Cardiac muscle cell (in vitro differentiated cells and primary cell): ENCODE data around the gene MRGPRD. TPM values are rescaled to one million over a fixed set of nuclear protein-coding genes. Genes with fewer than 3 reads are reported as not detected.

Source experiments
- DNase-seq, 2 donors: peaks; one replicate each; pipeline versions ENCODE4 v3.0.0 to v3.0.0-alpha.2; 2010 to 2017; ENCODE audit warnings: low read depth in 1 of 2, low spot score in 1 of 2
- H3K27ac ChIP-seq: fragments of 200-600 bp; sonication (generic); 2 replicates; pipeline ENCODE4 v1.5.1; 2016
- H3K27me3 ChIP-seq: fragments of 200-600 bp; sonication (generic); 2 replicates; pipeline ENCODE4 v1.6.0; 2016; ENCODE audit warnings: control low read depth
- H3K36me3 ChIP-seq: fragments of 200-600 bp; sonication (generic); 2 replicates; pipeline ENCODE4 v1.5.1; 2016; ENCODE audit warnings: control low read depth
- H3K4me1 ChIP-seq: fragments of 200-600 bp; sonication (generic); 2 replicates; pipeline ENCODE4 v1.8.1; 2017; ENCODE audit warnings: low read depth, mild to moderate bottlenecking, mixed run types
- H3K4me3 ChIP-seq: fragments of 200-600 bp; sonication (generic); 2 replicates; pipeline ENCODE4 v1.5.1; 2016; ENCODE audit warnings: mild to moderate bottlenecking
- H3K9me3 ChIP-seq: fragments of 200-600 bp; sonication (generic); 2 replicates; pipeline ENCODE4 v1.5.1; 2017; ENCODE audit warnings: low read depth, mild to moderate bottlenecking, control low read depth
- polyA plus RNA-seq: library from polyadenylated mRNA; unstranded; fragments of >200 nt; fragmentation: Nextera tagmentation; extraction: Ambion mirVana; gene quantifications from 2 replicates; pipeline ENCODE4 v1.2.1, GENCODE V29; 2016
- total RNA-seq: library from RNA; depleted of rRNA; stranded (reverse); fragments of >200 nt; gene quantifications from 2 replicates; pipeline ENCODE4 v1.2.3, GENCODE V29; 2016
- TF ChIP-seq, protein P1 (sequence below): IDR thresholded peaks from 2 replicates; pipeline ENCODE4 v1.5.1; 2012; ENCODE audit warnings: low read depth, mild to moderate bottlenecking, low read length

Gene MRGPRD
- total and polyA plus RNA-seq, 2 experiments from 2014 or later: not detected

DNA sequence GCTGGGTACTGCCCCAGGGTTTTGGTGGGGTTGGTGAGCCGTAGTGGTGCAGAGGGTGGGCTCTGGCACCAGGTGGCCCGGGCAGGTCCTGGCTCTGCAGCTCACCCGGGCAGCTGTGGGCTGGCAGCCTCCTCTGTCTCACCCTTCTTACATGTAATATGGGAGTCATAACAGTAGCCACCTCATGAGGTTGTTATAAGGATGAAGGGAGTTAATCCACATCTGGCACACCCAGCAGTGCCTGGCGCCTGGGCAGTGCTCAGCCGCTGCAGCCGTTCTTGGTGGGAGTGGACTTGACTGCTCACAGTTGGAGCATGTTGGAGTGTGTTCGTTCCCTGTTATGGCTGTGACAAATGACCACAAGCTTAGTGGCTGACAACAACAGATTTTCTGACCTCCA is 48.4 kb downstream of the MRGPRD start:
- H3K4me1 ChIP-seq: no peaks in the 10 kb centered on the region
- TF ChIP-seq, protein P1, sequence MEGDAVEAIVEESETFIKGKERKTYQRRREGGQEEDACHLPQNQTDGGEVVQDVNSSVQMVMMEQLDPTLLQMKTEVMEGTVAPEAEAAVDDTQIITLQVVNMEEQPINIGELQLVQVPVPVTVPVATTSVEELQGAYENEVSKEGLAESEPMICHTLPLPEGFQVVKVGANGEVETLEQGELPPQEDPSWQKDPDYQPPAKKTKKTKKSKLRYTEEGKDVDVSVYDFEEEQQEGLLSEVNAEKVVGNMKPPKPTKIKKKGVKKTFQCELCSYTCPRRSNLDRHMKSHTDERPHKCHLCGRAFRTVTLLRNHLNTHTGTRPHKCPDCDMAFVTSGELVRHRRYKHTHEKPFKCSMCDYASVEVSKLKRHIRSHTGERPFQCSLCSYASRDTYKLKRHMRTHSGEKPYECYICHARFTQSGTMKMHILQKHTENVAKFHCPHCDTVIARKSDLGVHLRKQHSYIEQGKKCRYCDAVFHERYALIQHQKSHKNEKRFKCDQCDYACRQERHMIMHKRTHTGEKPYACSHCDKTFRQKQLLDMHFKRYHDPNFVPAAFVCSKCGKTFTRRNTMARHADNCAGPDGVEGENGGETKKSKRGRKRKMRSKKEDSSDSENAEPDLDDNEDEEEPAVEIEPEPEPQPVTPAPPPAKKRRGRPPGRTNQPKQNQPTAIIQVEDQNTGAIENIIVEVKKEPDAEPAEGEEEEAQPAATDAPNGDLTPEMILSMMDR: no peak
- DNase-seq: no peak
- H3K27me3 ChIP-seq: no peaks in the 10 kb centered on the region
- no peak overlapping the region for H3K4me3 ChIP-seq
- H3K36me3 ChIP-seq: peaks cover 27% of the 10 kb centered on the region
- H3K27ac ChIP-seq: no peak overlapping the region
- no peaks in the 10 kb centered on the region for H3K9me3 ChIP-seq

GRCh38 chr11:68931911-68932310 is 48.9 kb downstream of the MRGPRD start:
- DNase-seq: no peak
- H3K27ac ChIP-seq: no peak overlapping the region
- peaks cover 28% of the 10 kb centered on the region for H3K36me3 ChIP-seq
- H3K27me3 ChIP-seq: no peaks in the 10 kb centered on the region
- TF ChIP-seq, protein P1: no peak
- no peak overlapping the region for H3K4me3 ChIP-seq
- no peaks in the 10 kb centered on the region for H3K4me1 ChIP-seq
- H3K9me3 ChIP-seq: no peaks in the 10 kb centered on the region

DNA sequence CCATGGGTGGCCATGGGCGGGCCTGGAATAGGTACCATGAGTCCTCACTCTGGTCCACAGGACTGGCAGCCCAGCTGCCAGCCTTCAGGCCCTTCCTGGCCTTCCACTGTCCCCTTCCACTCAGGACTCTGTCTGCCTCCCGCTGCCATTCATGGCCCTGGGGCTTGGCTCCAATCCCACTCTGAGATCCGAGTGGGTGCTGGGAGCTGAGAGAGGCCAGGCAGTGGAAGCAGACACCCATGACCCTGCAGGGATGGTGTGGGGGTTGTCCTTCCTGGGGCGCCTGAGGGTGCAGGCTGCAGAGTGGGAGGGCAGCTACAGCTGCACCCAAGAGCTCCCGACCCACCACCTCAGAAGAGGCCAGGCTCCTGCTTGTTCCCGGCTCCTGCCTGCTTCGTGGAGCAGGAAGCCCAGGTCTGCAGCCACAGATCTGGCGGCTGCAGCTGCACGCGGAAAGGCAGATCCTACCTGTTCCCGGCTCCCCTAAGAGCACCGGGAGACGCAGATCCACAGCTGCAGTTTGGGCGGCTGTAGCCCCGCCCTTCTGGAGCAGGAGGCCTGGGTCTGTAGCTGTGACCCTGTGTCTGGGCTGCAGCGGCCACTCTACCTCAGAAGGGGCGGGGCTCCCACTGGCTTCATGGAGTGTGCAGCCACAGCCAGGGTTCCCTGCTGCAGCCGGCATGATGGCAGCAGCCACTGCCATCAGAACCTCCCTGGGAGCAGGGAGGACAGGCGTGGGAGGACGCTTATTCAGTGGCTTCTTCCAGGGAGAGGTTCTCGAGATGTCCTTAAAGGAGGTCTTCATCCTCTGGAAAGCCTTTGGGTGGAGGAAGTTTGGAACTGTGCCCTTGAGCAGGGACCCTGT is 49.6 kb downstream of the MRGPRD start:
- H3K27me3 ChIP-seq: no peaks in the 10 kb centered on the region
- TF ChIP-seq, protein P1: no peak
- H3K36me3 ChIP-seq: peaks cover 25% of the 10 kb centered on the region
- no peak for DNase-seq
- H3K4me1 ChIP-seq: no peaks in the 10 kb centered on the region
- H3K9me3 ChIP-seq: no peaks in the 10 kb centered on the region
- no peak overlapping the region for H3K27ac ChIP-seq
- no peak overlapping the region for H3K4me3 ChIP-seq

Other genes with a start within 250 kb of the MRGPRD start
- gene TESMIN, start 229.5 kb downstream of the MRGPRD start, total RNA-seq: 6.9 and 23.5 TPM in 2 replicates
- 4.6 and 17.1 TPM in 2 replicates for gene TESMIN, start 229.5 kb downstream of the MRGPRD start, polyA plus RNA-seq
- 7.4 and 10.9 TPM in 2 replicates for gene CPT1A, start 139.1 kb downstream of the MRGPRD start, total RNA-seq
- 1.7 and 2.1 TPM in 2 replicates for gene CPT1A, start 139.1 kb downstream of the MRGPRD start, polyA plus RNA-seq
- 75.9 and 97.5 TPM in 2 replicates for gene MRPL21, start 77.2 kb downstream of the MRGPRD start, total RNA-seq
- gene MRPL21, start 77.2 kb downstream of the MRGPRD start, polyA plus RNA-seq: 194 and 220 TPM in 2 replicates
- 17.3 and 21.7 TPM in 2 replicates for gene IGHMBP2, start 77.1 kb downstream of the MRGPRD start, total RNA-seq
- 20.9 and 22.1 TPM in 2 replicates for gene IGHMBP2, start 77.1 kb downstream of the MRGPRD start, polyA plus RNA-seq
- gene MRGPRF, start 32.3 kb upstream of the MRGPRD start, total RNA-seq: 11.2 and 13.8 TPM in 2 replicates
- gene MRGPRF, start 32.3 kb upstream of the MRGPRD start, polyA plus RNA-seq: 9.3 and 9.7 TPM in 2 replicates
- 25.5 and 39.4 TPM in 2 replicates for gene TPCN2, start 67.9 kb upstream of the MRGPRD start, total RNA-seq
- 42.2 and 50.1 TPM in 2 replicates for gene TPCN2, start 67.9 kb upstream of the MRGPRD start, polyA plus RNA-seq
- 1.1 and 5.5 TPM in 2 replicates for gene SMIM38, start 174.9 kb upstream of the MRGPRD start, total RNA-seq
- gene SMIM38, start 174.9 kb upstream of the MRGPRD start, polyA plus RNA-seq: 0.62 and 2.3 TPM in 2 replicates